GM12878 (cell line): ENCODE measurements around the gene SMAD5. TPM values are rescaled to one million over a fixed set of nuclear protein-coding genes. Genes with fewer than 3 reads are reported as not detected.
A peak's percentile ranks its signal among the peaks of the same experiment; 100 is the strongest.

Experiments
- ATAC-seq: fragments of 200-7000 bp; cut with Tn5 transposase; 3 replicates; pipeline ENCODE4 v1.9.1; 2020; ENCODE audit warnings: mild to moderate bottlenecking, moderate library complexity
- BruUV-seq: library from RNA; stranded (reverse); fragments of 400-500 nt; replicated peaks from 2 replicates; lab custom pipeline; 2021; lab: Mats Ljungman, UMichigan
- CTCF ChIA-PET: fragments of 300-600 bp; sonication (Branson Sonifier 250); formaldehyde crosslinking; extraction: SDS; loops from one replicate; lab custom pipeline; 2021; ENCODE audit warnings: inconsistent platforms; lab: Yijun Ruan, JAX
- POLR2A ChIA-PET: fragments of 350-600 bp; formaldehyde crosslinking; extraction: SDS; loops from one replicate; lab custom pipeline; 2021; ENCODE audit warnings: inconsistent platforms; lab: Charles Lee
- RAD21 ChIA-PET: fragments of 300-600 bp; sonication (Branson Sonifier 250); formaldehyde crosslinking; loops from one replicate; lab custom pipeline; 2023; ENCODE audit warnings: antibody characterized with exemption; ENCODE audit not compliant: unreplicated experiment; lab: Charles Lee
- SMC1A ChIA-PET: fragments of 300-600 bp; sonication (Branson Sonifier 250); formaldehyde crosslinking; loops from one replicate; lab custom pipeline; 2023; ENCODE audit not compliant: unreplicated experiment, uncharacterized antibody; lab: Charles Lee
- DNase-seq: peaks from one replicate; pipeline ENCODE4 v3.0.0-alpha.2; 2011; ENCODE audit warnings: low read depth, low spot score
- FAIRE-seq: peaks from 3 replicates; lab custom pipeline; 2011; peaks lifted over from hg19 to GRCh38; lab: Jason Lieb, UNC
- H2AFZ ChIP-seq: 2 replicates; pipeline ENCODE4 v1.6.0; 2011; ENCODE audit warnings: low read depth, low read length, control low read depth; ENCODE audit not compliant: control insufficient read depth
- H3K27ac ChIP-seq: 2 replicates; pipeline ENCODE4 v1.5.1; 2011; ENCODE audit warnings: control low read depth; ENCODE audit not compliant: control insufficient read depth, insufficient read depth
- H3K27me3 ChIP-seq, 2 experiments: replicated peaks in 1 of 2; 2 replicates each; pipeline versions ENCODE4 v1.6.0 to v1.6.1; 2011; ENCODE audit warnings: low read length in 1 of 2; ENCODE audit not compliant: control insufficient read depth in 2 of 2, insufficient read depth in 2 of 2
- H3K36me3 ChIP-seq, 2 experiments: 2 replicates each; pipeline ENCODE4 v1.5.1; 2011; ENCODE audit warnings: low read length in 1 of 2; ENCODE audit not compliant: control insufficient read depth in 2 of 2, insufficient read depth in 2 of 2
- H3K4me1 ChIP-seq: 2 replicates; pipeline ENCODE4 v1.6.1; 2011; ENCODE audit warnings: mild to moderate bottlenecking, low read length, moderate library complexity, mixed read lengths; ENCODE audit not compliant: control insufficient read depth, insufficient read depth
- H3K4me2 ChIP-seq: 2 replicates; pipeline ENCODE4 v1.6.0; 2011; ENCODE audit warnings: control low read depth; ENCODE audit not compliant: control insufficient read depth, insufficient read depth
- H3K4me3 ChIP-seq: fragments of 200-600 bp; sonication (generic); 2 replicates; pipeline ENCODE4 v1.5.1; 2016
- H3K79me2 ChIP-seq: 2 replicates; pipeline ENCODE4 v1.6.0; 2011; ENCODE audit warnings: low read length; ENCODE audit not compliant: control insufficient read depth, insufficient read depth
- H3K9ac ChIP-seq: 2 replicates; pipeline ENCODE4 v1.8.0; 2011; ENCODE audit warnings: low read length, control low read depth, mixed read lengths; ENCODE audit not compliant: control insufficient read depth, insufficient read depth
- H3K9me3 ChIP-seq: replicated peaks from 3 replicates; pipeline ENCODE4 v1.5.1; 2011; ENCODE audit warnings: mild to moderate bottlenecking, low read length; ENCODE audit not compliant: control insufficient read depth, insufficient read depth
- H4K20me1 ChIP-seq: 2 replicates; pipeline ENCODE4 v1.6.0; 2011; ENCODE audit not compliant: control insufficient read depth, insufficient read depth
- CBFB ChIP-seq: IDR thresholded peaks from 2 replicates; pipeline ENCODE4 v1.6.1; 2016; ENCODE audit warnings: antibody characterized with exemption, low read depth
- CBX3 ChIP-seq: fragments of 200-600 bp; sonication (generic); IDR thresholded peaks from 2 replicates; pipeline ENCODE4 v1.6.1; 2016; ENCODE audit warnings: low read depth, borderline replicate concordance
- EZH2 ChIP-seq: IDR thresholded peaks from 2 replicates; pipeline ENCODE4 v1.6.1; 2012; ENCODE audit warnings: low read depth, mild to moderate bottlenecking, control low read depth, inconsistent platforms, low read length, borderline replicate concordance; ENCODE audit not compliant: control insufficient read depth
- HCFC1 ChIP-seq: fragments of 150-350 bp; IDR thresholded peaks from 2 replicates; pipeline ENCODE4 v1.6.1; 2014; ENCODE audit warnings: low read length
- IRF3 ChIP-seq: fragments of 450-650 bp; IDR thresholded peaks from 2 replicates; pipeline ENCODE4 v1.6.1; 2014; ENCODE audit warnings: mild to moderate bottlenecking
- KLF5 ChIP-seq: fragments of 450-650 bp; IDR thresholded peaks from 2 replicates; pipeline ENCODE4 v1.6.1; 2014; ENCODE audit warnings: mild to moderate bottlenecking; ENCODE audit not compliant: partially characterized antibody
- MTA2 ChIP-seq: fragments of 450-650 bp; IDR thresholded peaks from 2 replicates; pipeline ENCODE4 v1.6.1; 2016; ENCODE audit warnings: low read depth, mild to moderate bottlenecking, moderate library complexity
- PBX3 ChIP-seq: IDR thresholded peaks from 2 replicates; pipeline ENCODE4 v1.6.1; 2011; ENCODE audit warnings: mild to moderate bottlenecking, low read depth, low read length, moderate library complexity; ENCODE audit not compliant: insufficient replicate concordance
- RAD51 ChIP-seq: fragments of 450-650 bp; IDR thresholded peaks from 2 replicates; pipeline ENCODE4 v1.6.1; 2016; ENCODE audit warnings: moderate library complexity, mild to moderate bottlenecking, inconsistent platforms
- REST ChIP-seq: IDR thresholded peaks from 2 replicates; pipeline ENCODE4 v1.6.1; 2012; ENCODE audit warnings: mild to moderate bottlenecking, low read depth, low read length
- ZNF274 ChIP-seq: IDR thresholded peaks from one replicate; pipeline ENCODE4 v1.8.0; 2011; ENCODE audit not compliant: insufficient read length, insufficient read depth
- WGBS: methylation state at CpG from one replicate; pipeline ENCODE4 v1.1.6; 2016; ENCODE audit warnings: low lambda C conversion rate; ENCODE audit not compliant: insufficient replicate concordance, insufficient coverage; ENCODE audit errors: missing lambda C conversion rate; 5-methylcytosine and 5-hydroxymethylcytosine counted together
- in situ Hi-C: fragments of 300-500 bp; cut with MboI; formaldehyde crosslinking; loops from 9 replicates; pipeline ENCODE4 v1.14.3; 2018; ENCODE audit warnings: mixed read lengths
- intact Hi-C: fragments of 100-400 bp; cut with micrococcal nuclease; formaldehyde crosslinking; loops from one replicate; pipeline ENCODE4 v1.14.2; 2022; ENCODE audit not compliant: unreplicated experiment
- polyA plus RNA-seq, 11 experiments: library from polyadenylated mRNA; depleted of rRNA in 4 of 11; unstranded in 6 of 11; stranded (reverse) in 5 of 11; fragments of >200 nt; fragmentation: Nextera tagmentation in 4 of 11; fragmentation: Illumina TruSeq in 1 of 11; extraction: Ambion mirVana in 4 of 11; extraction: Trizol in 1 of 11; gene quantifications; 1 replicate in 1 of 11; 2 replicates in 10 of 11; pipeline versions ENCODE4 v1.2.1 to v1.2.3, GENCODE V29; 2011 to 2016; ENCODE audit warnings: inconsistent platforms in 2 of 11, missing spikeins in 2 of 11, low read depth in 1 of 11
- total RNA-seq, 4 experiments: library from RNA; depleted of rRNA in 3 of 4; stranded (reverse); fragments of >200 nt in 3 of 4; fragmentation: Illumina TruSeq in 1 of 4; extraction: Trizol in 1 of 4; gene quantifications; 2 replicates each; pipeline versions ENCODE4 v1.2.1 to v1.2.3, GENCODE V29; 2013 to 2021

Gene SMAD5
- total and polyA plus RNA-seq, 10 of the 15 experiments (the other 5 are each of a cell fraction or from before 2014, with no cell fraction given), result 3.6 to 40.6 (median 11.7) TPM

- ChIA-PET POLR2A (interaction anchor here (0.6 to 1.4 kb wide), 5 partner anchors 9 to 232 kb away, joined by 3 to 6 read pairs (median 4); no protein-coding TSS in a partner anchor), CTCF (interaction anchor here (0.9 to 4.5 kb wide), 4 partner anchors 10 to 56 kb away, joined by 3 to 26 read pairs (median 4); no protein-coding TSS in a partner anchor), SMC1A (interaction anchor here (0.8 to 4.1 kb wide), 11 partner anchors 9 to 100 kb away, joined by 3 to 25 read pairs (median 4); no protein-coding TSS in a partner anchor), RAD21 (interaction anchor here (0.5 to 3.3 kb wide), 8 partner anchors 9 to 74 kb away, joined by 3 to 13 read pairs (median 3); no protein-coding TSS in a partner anchor)
- Histone ChIP-seq H3K4me2 (peak overlapping the region; percentile 22; the same call in 1 of the 2 replicates), H3K9ac (no peak overlapping the region), H3K4me1 (no peaks in the 10 kb centered on the region; the same call in 1 of the 2 replicates), H3K27me3 (no peaks in the 10 kb centered on the region), H3K4me3 (no peak overlapping the region), H3K79me2 (peaks cover 44% of the 10 kb centered on the region), H3K36me3 (no peaks in the 10 kb centered on the region), H4K20me1 (no peaks in the 10 kb centered on the region), H3K27ac (no peak overlapping the region), H2AFZ (no peak overlapping the region), H3K9me3 (no peaks in the 10 kb centered on the region)
- no peak for DNase-seq
- BruUV-seq, result no TSS peak
- TF ChIP-seq ZNF274 (no peak), MTA2 (no peak), CBX3 (no peak), HCFC1 (no peak), KLF5 (no peak), REST (no peak), PBX3 (no peak), EZH2 (no peak), IRF3 (no peak), RAD51 (no peak), CBFB (no peak)
- intact Hi-C loops, result no loop called here
- FAIRE-seq, result no peak
- 58% methylated on average over 2 of the region's 2 CpGs for WGBS
- ATAC-seq, result 0 out of 3 replicates have a peak, but pooled peaks have one; percentile 3
- in situ Hi-C loops, result no loop called here
These were observed 5.0 kb downstream of the SMAD5 start for GRCh38 chr5:136137497-136138220.
